Endometrial microvascular endothelial cells (primary cell): Measurements from ENCODE around the gene SPINT3. TPM values are rescaled to one million over a fixed set of nuclear protein-coding genes. Genes with fewer than 3 reads are reported as not detected.
"Not testable (repeated sequence)": the region's sequence is repeated elsewhere in the genome, so short reads cannot be mapped to it uniquely, and the experiment has no call there.

ENCODE experiments used
- in situ Hi-C: cut with HindIII; loops from 2 replicates; pipeline ENCODE4 v1.10.0; 2017; ENCODE audit warnings: low sequenced_read_pairs, low pct_unique_long_range_greater_than_20kb; ENCODE audit errors: inconsistent ontology term
- total RNA-seq: library from RNA; depleted of rRNA; stranded (reverse); fragments of >200 nt; gene quantifications from one replicate; pipeline ENCODE4 v1.2.3, GENCODE V29; 2015; ENCODE audit errors: inconsistent ontology term

The SPINT3 gene
- total RNA-seq, 1 donor from 2014 or later, result not detected

DNA sequence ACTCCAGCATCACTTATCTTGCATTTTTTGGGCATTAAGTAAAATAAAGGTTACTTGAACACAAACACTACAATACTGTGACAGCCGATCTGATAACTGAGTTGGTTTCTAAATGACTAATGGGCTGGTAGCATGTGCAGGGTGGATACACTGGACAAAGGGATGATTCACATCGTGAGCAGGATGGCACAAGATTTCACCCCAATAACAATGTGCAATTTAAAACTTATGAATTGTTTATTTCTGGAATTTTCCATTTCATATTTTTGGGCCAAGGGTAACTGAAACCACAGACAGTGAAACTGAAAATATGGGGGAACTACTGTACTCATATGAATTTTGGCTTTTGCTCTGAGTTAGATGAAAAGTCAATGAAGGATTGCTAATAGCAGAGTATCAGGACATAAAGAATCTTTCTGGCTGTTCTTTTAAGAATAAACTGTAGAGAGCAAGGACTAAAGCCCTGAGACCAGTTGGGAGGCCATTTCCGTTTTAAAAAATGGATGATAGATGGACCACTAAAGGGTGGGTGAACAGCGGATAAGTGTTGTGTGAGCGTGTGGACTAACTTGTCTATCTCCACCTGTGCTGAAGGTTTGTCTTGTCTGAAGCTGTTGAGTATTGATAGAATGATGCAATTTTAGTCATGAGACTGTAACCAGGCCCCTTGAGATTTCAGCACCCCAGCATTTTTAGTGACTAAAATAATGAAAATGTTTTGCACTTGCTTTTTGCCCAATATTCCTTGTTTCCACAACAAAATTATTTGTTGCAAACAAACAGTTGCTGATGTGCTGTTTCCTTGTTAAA lies 8.2 kb downstream of the SPINT3 start:
- in situ Hi-C loops, result no loop called here

DNA sequence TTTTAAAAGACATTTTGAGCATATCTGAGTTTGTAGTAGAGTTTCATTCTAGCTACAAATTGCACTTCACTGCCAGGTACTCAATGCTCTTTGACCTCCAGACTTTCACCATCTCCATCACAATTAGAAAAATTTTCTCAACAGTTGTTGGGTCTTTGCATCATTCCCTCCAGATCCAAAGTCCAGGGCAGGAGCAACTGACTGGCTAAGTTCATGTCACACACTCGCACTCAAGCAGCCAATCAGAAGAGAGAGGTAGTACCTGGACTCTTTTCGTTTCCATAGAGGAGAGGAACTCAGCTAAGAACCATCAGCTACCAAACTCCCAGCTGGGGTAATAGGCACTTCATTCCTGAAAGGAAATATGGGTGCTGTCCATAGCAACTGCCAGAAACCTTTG lies 9.0 kb downstream of the SPINT3 start:
- in situ Hi-C loops, result no loop called here

DNA sequence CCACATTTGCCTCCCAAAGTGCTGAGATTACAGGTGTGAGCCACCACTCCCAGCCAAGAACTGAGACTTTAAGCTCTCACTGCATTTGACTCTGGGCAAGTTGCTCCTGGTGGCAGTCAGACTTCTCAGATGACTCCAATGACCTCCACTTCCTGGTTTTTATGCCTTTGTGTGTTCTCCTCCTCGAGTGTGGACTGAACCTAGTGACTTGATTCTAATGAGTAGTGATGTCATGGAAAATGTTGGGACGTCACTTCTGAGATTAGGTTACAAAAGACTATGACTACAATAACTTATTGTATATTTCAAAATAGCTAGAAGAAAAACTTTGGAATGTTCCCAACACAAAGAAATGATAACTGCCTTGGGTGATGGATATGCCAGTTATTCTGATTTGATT lies 12.0 kb downstream of the SPINT3 start:
- in situ Hi-C loops, result no loop called here

DNA sequence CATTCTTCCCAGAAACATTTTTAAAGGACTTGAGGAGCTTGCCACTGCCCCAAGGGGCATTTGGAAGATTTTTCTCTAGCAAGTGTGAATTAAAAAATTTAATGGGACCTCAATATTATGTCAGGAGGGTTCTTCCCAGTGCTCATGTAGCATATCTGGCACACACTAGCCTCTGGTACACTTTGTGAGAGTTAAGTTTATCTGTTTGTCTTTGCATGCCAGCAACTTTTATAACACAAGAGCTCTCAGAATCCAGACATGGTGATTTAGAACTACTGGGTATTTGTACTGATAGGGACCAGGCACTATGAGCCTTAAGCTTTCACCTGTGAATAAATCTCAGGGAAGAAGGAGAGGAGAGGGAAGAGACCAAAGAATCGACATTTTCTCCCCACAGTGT lies 12.9 kb downstream of the SPINT3 start:
- in situ Hi-C loops, result no loop called here

DNA sequence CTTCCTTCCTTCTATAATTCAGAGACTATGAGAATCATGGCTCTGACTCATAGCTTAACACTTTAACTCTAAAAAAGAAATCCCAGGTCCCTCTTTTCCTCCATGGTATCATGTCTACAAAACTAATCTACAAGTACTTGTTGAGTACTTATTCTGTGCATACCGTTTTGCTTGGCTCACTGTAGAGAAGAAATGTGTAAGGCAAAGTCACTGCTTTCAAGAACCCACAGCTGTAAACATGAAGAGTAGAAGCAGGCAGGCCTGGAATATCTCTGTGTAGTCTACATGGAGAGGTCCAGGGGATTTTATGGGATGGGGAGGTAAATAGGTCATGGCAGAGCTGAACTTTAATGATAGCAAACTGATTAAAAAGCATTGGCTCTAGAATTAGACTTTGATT lies 13.8 kb downstream of the SPINT3 start:
- in situ Hi-C loops, result no loop called here

DNA sequence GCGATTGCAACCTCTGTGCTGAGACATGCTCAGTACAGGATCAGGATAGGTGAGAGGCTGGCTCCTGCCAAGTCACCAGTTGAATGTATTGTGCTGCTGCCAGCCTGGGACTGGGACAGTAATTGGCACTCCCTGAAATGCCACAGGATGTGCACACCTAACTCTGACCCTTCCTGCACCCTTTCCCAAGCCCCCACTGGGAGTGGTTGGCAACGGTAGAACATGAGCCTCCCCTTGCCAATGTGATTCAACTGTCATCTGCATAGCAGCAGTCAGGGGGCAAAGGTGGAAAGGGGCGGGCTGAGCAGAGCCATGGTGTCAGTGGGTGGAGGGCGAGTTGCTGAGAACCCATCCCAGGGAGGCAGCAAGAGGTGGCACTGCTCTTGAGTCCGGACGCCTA lies 15.4 kb downstream of the SPINT3 start:
- in situ Hi-C loops, result no loop called here

DNA sequence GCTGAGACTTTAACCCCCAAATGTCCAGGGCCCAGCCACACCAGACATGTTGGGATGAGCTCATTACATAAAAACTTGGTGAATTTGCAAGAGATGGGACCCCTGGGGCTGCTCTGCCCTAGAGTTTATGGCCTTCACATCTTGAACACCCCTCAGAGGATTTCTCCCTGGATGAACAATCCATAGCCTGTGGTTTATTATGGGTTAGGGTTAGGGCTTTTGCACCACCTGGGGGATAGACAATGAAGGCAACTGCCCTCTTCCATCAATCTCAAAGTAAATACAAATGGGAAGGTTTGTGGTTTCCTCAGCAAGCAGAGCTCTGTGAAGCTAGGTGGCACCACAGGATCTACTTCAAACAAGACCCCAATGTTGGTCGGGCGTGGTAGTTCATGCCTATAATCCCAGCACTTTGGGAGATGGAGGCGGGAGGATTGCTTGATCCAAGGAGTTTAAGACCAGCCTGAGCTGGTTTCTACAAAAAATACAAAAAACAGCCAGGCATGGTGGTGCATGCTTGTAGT lies 17.4 kb downstream of the SPINT3 start:
- in situ Hi-C loops, result no loop called here

DNA sequence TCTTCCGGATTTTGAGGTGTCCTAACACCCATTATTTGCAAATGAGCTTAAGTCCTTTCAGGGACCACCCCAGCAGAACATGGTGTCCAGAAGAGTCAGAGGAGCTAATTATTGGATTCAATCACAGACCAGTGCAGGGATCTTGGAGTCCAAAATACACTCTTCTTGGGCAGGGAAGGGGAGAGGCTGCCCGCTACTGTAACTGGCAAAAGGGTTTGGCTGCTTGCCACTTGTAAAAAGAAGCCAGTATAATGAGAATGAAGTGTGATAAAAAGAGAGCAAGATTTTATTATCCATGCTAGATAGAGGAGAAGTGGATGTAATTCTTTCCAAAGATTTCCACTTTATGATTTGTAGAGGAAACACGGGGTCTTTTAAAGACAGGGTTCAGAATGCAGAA lies 19.3 kb downstream of the SPINT3 start:
- in situ Hi-C loops, result no loop called here

DNA sequence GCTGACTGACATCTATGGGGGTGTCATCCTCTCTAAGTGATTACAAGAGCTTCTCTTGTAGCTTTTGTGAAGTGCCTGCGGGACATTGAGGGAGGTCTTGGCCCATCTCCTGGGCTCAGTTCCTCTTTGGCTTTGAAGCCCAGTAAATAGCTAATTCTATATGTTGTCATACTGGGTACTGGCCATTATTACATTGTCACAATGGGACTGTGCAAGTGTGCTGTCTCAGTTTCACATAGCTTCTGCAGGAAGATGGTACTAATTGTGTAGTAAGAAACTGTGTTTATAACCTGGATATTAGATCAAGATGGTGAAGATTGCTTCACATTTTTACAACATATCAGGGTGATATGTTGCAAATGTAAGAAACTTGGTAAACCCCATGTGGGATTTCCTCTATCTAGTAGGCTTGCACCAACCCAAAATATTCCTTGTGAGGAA lies 19.9 kb downstream of the SPINT3 start:
- in situ Hi-C loops, result no loop called here

DNA sequence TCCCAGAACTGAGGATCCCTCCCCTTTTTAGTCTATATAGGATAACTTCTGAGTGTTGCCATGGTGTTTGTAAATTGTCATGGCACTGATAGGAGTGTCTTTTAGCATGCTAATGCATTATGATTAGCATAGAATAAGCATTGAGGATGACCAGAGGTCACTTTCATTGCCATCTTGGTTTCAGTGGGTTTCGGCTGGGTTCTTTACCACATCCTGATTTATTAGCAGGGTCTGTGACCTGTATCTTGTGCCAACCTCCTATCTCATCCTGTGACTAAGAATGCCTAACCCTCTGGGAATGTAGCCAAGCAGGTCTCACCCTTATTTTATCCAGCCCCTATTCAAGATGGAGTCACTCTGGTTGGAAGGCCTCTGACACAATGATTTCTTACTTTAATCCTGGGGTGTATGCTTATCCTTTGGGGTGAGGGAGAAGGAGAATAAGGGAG lies 26.3 kb downstream of the SPINT3 start:
- in situ Hi-C loops, result no loop called here

DNA sequence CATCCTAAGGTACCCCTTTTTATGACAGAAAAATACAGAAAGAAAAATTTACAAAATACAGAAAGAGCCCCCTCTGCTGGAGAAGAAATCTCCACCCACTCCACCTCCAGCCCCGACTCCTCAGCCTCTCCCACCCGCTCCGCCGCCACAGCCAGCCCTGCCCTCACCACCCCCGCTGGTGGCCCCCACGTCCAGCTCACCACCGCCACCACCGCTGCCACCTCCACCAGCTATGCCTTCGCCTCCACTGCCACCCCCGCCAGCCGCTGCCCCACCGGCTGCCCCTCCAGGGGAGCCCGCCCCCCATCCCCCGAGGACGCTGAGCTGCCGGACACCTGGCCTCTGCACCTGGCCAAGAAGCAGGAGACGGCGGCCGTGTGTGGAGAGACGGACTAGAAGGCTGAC lies 28.2 kb downstream of the SPINT3 start:
- in situ Hi-C loops, result no loop called here

DNA sequence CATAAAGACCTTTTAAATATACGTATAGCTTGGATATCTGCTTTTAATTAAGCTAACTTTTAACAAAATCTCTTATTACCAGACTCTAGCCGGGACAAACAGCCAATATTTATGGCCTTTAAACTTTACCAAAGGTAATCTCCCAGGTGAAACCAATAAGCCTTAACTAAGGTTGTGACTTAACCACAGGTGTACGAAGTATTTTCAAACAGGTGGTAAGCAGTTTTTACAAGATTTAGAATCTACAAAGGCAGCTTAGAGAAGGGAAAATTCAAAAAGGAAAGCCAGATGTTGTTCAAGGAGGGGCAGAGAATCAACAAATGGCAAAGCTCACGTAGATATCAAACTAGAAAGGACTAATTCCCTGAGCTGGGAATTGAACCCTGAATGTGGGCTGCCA lies 30.0 kb downstream of the SPINT3 start:
- in situ Hi-C loops, result no loop called here

DNA sequence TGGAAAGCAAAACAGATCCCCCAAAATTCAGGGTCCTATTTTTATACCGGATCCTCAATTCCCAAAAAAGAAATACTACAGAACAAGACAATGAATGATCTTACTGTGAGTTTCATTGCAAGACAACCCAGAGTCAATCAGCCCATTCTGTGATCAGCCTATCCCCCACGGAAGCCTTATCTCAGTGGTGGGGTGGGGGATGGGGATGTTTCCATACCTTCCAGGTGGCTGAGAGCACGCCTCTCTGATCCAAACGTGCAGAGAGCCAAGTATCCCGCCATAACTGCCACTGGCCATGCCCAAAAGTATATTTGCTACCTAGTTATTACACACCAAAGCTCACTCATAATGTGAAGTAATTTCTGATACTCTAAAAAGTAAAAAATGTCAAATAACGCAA lies 30.7 kb downstream of the SPINT3 start:
- in situ Hi-C loops, result no loop called here

DNA sequence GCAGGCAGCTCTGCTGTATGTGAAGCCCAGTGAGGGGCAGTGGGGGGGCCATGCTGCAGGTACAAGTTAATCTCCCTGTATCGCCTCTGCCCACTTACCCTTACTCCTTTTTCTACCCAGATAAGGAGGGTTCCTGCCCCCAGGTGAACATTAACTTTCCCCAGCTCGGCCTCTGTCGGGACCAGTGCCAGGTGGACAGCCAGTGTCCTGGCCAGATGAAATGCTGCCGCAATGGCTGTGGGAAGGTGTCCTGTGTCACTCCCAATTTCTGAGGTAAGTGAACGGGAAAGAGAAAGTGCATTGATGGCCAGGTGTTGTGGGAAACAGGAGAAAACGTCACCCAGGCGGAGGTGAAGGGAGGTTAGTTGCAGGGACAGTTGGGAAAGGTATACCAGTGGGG lies 35.6 kb downstream of the SPINT3 start:
- in situ Hi-C loops, result no loop called here

DNA sequence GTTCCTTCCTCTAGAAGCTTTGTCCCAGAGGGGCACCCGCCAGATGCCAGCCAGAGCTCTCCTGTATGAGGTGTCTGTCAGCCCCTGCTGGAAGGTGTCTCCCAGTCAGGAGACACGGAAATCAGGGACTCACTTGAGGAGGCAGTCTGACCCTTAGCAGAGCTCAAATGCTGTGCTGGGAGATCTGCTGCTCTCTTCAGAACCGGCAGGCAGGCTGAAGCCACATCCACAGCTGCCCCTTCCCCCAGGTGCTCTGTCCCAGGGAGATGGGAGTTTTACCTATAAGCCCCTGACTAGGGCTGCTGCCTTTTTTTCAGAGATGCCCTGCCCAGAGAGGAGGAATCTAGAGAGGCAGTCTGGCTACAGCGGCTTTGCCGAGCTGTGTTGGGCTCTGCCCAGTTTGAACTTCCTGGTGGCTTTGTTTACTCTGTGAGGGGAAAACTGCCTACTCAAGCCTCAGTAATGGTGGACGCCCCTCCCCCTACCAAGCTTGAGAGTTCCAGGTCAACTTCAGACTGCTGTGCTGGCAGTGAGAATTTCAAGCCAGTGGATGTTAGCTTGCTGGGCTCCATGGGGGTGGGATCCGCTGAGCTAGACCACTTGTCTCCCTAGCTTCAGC lies 37.8 kb downstream of the SPINT3 start:
- in situ Hi-C loops, result not testable (repeated sequence)

DNA sequence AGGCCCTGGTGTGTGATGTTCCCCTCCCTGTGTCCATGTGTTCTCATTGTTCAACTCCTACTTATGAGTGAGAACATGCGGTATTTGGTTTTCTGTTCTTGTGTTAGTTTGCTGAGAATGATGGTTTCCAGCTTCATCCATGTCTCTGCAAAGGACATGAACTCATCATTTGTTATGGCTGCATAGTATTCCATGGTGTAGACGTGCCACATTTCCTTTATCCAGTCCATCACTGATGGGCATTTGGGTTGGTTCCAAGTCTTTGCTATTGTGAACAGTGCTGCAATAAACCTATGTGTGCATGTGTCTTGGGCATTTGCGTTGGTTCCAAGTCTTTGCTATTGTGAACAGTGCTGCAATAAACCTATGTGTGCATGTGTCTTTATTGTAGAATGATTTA lies 43.1 kb downstream of the SPINT3 start:
- in situ Hi-C loops, result not testable (repeated sequence)

DNA sequence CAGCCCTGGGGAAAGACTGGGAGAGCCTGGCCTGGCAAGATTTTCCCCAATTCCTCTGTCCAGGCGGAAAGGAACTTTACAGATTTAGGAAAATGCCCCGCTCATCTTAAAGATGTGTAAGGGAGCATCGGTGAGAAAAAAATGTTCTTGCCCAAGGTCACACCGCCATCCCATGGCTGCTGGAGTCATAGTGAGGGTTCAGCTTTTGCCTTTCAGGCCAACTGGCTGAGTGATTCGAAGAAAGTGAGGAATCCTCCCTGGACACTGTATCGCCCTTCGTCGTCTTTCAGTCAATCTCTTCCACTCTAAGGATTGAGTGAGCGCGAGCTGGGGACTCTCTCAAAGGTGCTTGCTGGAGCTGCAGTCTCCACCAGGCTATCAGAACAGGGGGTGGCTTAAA lies 44.5 kb downstream of the SPINT3 start:
- in situ Hi-C loops, result no loop called here

DNA sequence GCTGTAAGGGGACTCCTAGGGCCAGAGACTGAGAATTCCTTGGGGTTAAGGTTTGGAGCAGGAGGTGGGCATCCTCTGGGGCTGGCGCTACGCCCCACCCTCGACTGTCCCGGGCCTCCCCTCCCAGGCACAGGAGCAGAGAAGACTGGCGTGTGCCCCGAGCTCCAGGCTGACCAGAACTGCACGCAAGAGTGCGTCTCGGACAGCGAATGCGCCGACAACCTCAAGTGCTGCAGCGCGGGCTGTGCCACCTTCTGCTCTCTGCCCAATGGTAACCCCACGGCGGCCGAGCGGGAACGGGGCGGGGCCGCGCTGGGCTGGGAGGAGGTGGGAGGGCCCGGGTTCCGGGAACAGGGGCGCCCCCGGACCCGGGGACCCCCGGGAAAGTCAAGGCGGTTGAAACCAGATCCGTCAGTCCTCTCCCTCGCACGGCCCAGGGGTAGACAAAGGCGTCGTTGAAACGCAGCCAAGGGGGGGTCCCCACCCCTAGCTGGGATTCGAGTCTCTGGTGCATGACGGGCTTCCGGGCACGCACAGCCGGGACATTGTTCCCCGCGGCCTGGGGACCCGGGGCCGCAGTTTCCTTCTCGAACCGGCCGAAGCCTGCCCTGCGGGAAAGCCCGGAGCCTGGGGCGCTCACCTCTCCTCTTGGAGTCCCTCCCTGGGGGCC lies 45.0 kb downstream of the SPINT3 start:
- in situ Hi-C loops, result no loop called here

DNA sequence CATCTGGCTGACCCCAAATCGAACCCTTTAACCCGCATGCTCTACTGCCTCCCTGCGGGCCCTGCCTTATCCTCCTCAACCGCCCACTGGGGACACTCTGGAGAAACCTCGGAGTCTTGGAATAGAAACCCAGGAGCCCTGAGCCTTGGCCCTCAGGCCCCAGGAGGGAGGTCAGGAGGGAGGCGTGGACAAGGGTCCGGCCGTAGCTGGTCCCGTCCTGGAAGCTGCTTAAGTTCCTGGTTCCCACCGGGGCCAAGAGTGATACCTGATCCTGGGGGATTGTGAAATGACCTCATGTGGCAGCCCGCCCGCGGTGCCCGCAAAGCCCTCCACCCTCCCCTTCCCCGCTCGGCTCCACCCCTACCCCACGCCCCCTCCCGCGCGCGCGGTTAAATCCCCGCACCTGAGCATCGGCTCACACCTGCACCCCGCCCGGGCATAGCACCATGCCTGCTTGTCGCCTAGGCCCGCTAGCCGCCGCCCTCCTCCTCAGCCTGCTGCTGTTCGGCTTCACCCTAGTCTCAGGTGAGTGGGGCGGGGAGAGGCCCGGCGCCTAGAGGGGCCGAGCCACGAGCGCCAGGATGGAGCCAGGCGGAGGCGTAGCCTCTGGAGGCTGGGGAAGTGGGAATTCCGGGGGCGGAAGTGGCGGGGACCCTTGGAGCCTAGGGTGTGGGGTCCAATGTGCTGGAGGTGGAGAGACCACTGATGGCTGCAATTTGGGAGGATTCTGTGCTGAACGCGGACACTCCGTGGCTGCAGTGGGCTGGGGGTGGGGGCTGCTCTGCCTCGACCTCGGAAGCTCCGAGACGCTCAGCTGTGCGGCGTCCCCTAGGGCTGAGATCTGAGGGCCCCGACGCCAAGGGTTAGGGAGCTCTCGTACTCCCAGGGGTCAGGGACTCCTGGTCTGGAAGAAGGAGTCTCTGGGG lies 45.8 kb downstream of the SPINT3 start, which contains the start of gene WFDC2:
WFDC2 (plus strand) TSS at position 418 of the 926 bp plus-strand sequence; CDS start at position 447, 29 bp downstream.
- in situ Hi-C loops, result no loop called here
